Adrenal gland (tissue), 12 donors: Measurements from ENCODE around the gene MEOX2. TPM values are rescaled to one million over a fixed set of nuclear protein-coding genes. Genes with fewer than 3 reads are reported as not detected.

Source experiments
- DNase-seq, 7 donors: peaks; one replicate each; pipeline ENCODE4 v3.0.0-alpha.2; 2019 to 2020
- H3K27ac ChIP-seq, 5 donors: fragments of 200-600 bp; sonication (generic) in 4 of 5; 1 replicate in 3 of 5; 2 replicates in 2 of 5; pipeline versions ENCODE4 v1.5.1 to v1.8.0; 2016 to 2020; ENCODE audit warnings: mild to moderate bottlenecking in 1 of 5
- H3K27me3 ChIP-seq: fragments of 200-600 bp; 2 replicates; pipeline ENCODE4 v1.8.0; 2021
- H3K36me3 ChIP-seq, 2 donors: fragments of 200-600 bp; replicated peaks in 1 of 2; 1 replicate in 1 of 2; 2 replicates in 1 of 2; pipeline versions ENCODE4 v1.5.1 to v1.8.0; 2018 to 2022
- H3K4me1 ChIP-seq, 2 donors: fragments of 200-600 bp; replicated peaks in 1 of 2; 1 replicate in 1 of 2; 2 replicates in 1 of 2; pipeline versions ENCODE4 v1.5.1 to v1.8.0; 2018 to 2021
- H3K4me3 ChIP-seq, 4 donors: fragments of 200-600 bp; sonication (generic) in 3 of 4; one replicate each; pipeline ENCODE4 v1.5.1; 2016 to 2018
- H3K9me3 ChIP-seq, 3 donors: fragments of 200-600 bp; sonication (generic) in 1 of 3; replicated peaks in 1 of 3; 1 replicate in 2 of 3; 2 replicates in 1 of 3; pipeline versions ENCODE4 v1.5.1 to v1.8.0; 2016 to 2021
- CTCF ChIP-seq, 6 experiments: fragments of 450-650 bp in 4 of 6; fragments of 200-600 bp in 2 of 6; sonication (generic) in 1 of 6; IDR thresholded peaks; 1 replicate in 5 of 6; 2 replicates in 1 of 6; pipeline versions ENCODE4 v1.5.1 to v1.8.0; 2016 to 2021; ENCODE audit warnings: antibody characterized with exemption in 6 of 6, mild to moderate bottlenecking in 2 of 6, moderate library complexity in 1 of 6
- POLR2A ChIP-seq, 2 donors: fragments of 450-650 bp; IDR thresholded peaks; one replicate each; pipeline ENCODE4 v1.6.1; 2017; ENCODE audit warnings: antibody characterized with exemption in 2 of 2, mild to moderate bottlenecking in 2 of 2, moderate library complexity in 1 of 2
- WGBS, 4 donors: extraction: QIAGEN DNeasy Blood & Tissue Kit in 2 of 4; methylation state at CpG; one replicate each; pipeline versions ENCODE4 v1.1.5 to v1.1.7; 2013 to 2017; 5-methylcytosine and 5-hydroxymethylcytosine counted together
- intact Hi-C, 2 donors: fragments of 100-400 bp; cut with DNase I; formaldehyde crosslinking; loops; one replicate each; pipeline versions ENCODE4 v1.14.1 to v1.15.0; 2022 to 2023
- polyA plus RNA-seq, 3 donors: library from polyadenylated mRNA; stranded (reverse); fragments of 200-250 nt in 2 of 3; fragments of 350-450 nt in 1 of 3; fragmentation: Illumina TruSeq in 1 of 3; extraction: RNeasy Lipid Tissue Mini Kit (QIAGEN cat#74804) in 1 of 3; gene quantifications; one replicate each; pipeline ENCODE4 v1.2.3, GENCODE V29; 2013 to 2014
- total RNA-seq, 9 donors: library from RNA; depleted of rRNA in 4 of 9; stranded (reverse); fragments of >200 nt in 4 of 9; fragments of 120-200 nt in 1 of 9; fragmentation: NEBNext Ultra II Directional in 1 of 9; extraction: Animal tissue kit (Norgen Biotek cat#: 25700) in 1 of 9; gene quantifications; one replicate each; pipeline versions ENCODE4 v1.1.0 to v1.2.4, GENCODE V29; 2013 to 2023
- donor health status: healthy with polysubstance abuse.
- donor health status: Bipolar disorder and iron deficiency.
- donor health status: DM: yes; HTN: yes; CAD: no.
- donor health status: DM: no; HTN: no; CAD: no.
- donor health status: DM: no; HTN: no; CAD: no.
- donor health status: DM: yes; HTN: yes; CAD: no.

The MEOX2 gene
- total and polyA plus RNA-seq, 12 donors: 0.14 to 3.0 (median 0.79) TPM; not detected in 2

- Histone ChIP-seq H3K4me3 (no peak overlapping the region), H3K9me3 (no peaks in the 10 kb centered on the region), H3K4me1 (no peaks in the 10 kb centered on the region), H3K27me3 (no peaks in the 10 kb centered on the region), H3K27ac (no peak overlapping the region), H3K36me3 (no peaks in the 10 kb centered on the region)
- TF ChIP-seq POLR2A (IDR thresholded peaks at IDR 0.05) (no peak), CTCF (IDR thresholded peaks at IDR 0.05) (no peak)
- intact Hi-C loops: no loop called here
- WGBS, 4 donors: 87 to 100% (median 89%) methylated on average over 2 to 3 of the region's 3 CpGs; no CpG with 5 or more reads in 1 of the 4 donors
- DNase-seq: no peak
Observed at GRCh38 chr7:15643000-15643705, 43.3 kb downstream of the MEOX2 start.

GRCh38 chr7:15628876-15629275 lies 57.6 kb downstream of the MEOX2 start:
- no peak overlapping the region for H3K27ac ChIP-seq
- DNase-seq: no peak
- no peaks in the 10 kb centered on the region for H3K27me3 ChIP-seq
- 43 to 55% (median 52%) methylated on average over 1 of the region's 1 CpG for WGBS, 4 donors
- no peak for TF ChIP-seq POLR2A (IDR thresholded peaks at IDR 0.05)
- TF ChIP-seq CTCF (IDR thresholded peaks at IDR 0.05): no peak
- no peak overlapping the region for H3K4me3 ChIP-seq
- no peaks in the 10 kb centered on the region for H3K9me3 ChIP-seq
- no peaks in the 10 kb centered on the region for H3K4me1 ChIP-seq
- intact Hi-C loops: no loop called here
- H3K36me3 ChIP-seq: no peaks in the 10 kb centered on the region

GRCh38 chr7:15626041-15626440 lies 60.4 kb downstream of the MEOX2 start:
- Histone ChIP-seq H3K36me3 (no peaks in the 10 kb centered on the region), H3K4me3 (no peak overlapping the region), H3K4me1 (no peaks in the 10 kb centered on the region), H3K27me3 (no peaks in the 10 kb centered on the region), H3K27ac (no peak overlapping the region), H3K9me3 (no peaks in the 10 kb centered on the region)
- WGBS, 4 donors: 68 to 79% (median 77%) methylated on average over 1 of the region's 1 CpG
- intact Hi-C loops: no loop called here
- TF ChIP-seq POLR2A (IDR thresholded peaks at IDR 0.05) (no peak), CTCF (IDR thresholded peaks at IDR 0.05) (no peak)
- no peak for DNase-seq

- intact Hi-C loops: no loop called here
- no peak for DNase-seq
Observed at GRCh38 chr7:15625466-15625865, 61.0 kb downstream of the MEOX2 start.

More at GRCh38 chr7:15625466-15625865, 61.0 kb downstream of the MEOX2 start:
- H3K9me3 ChIP-seq: no peaks in the 10 kb centered on the region
- H3K36me3 ChIP-seq: no peaks in the 10 kb centered on the region
- no peak for TF ChIP-seq CTCF (IDR thresholded peaks at IDR 0.05)
- WGBS, 4 donors: 35 to 65% (median 47%) methylated on average over 1 of the region's 1 CpG
- H3K27ac ChIP-seq: no peak overlapping the region
- H3K4me1 ChIP-seq: no peaks in the 10 kb centered on the region
- H3K4me3 ChIP-seq: no peak overlapping the region
- no peaks in the 10 kb centered on the region for H3K27me3 ChIP-seq
